EH (cell line): ENCODE measurements around the gene ANKS1B.
"Not testable (repeated sequence)": the region's sequence is repeated elsewhere in the genome, so short reads cannot be mapped to it uniquely, and the experiment has no call there.

ENCODE experiments used
- DNase-seq: peaks from one replicate; pipeline ENCODE4 v3.0.0-alpha.2; 2015; ENCODE audit warnings: low read depth

Gene ANKS1B

DNA sequence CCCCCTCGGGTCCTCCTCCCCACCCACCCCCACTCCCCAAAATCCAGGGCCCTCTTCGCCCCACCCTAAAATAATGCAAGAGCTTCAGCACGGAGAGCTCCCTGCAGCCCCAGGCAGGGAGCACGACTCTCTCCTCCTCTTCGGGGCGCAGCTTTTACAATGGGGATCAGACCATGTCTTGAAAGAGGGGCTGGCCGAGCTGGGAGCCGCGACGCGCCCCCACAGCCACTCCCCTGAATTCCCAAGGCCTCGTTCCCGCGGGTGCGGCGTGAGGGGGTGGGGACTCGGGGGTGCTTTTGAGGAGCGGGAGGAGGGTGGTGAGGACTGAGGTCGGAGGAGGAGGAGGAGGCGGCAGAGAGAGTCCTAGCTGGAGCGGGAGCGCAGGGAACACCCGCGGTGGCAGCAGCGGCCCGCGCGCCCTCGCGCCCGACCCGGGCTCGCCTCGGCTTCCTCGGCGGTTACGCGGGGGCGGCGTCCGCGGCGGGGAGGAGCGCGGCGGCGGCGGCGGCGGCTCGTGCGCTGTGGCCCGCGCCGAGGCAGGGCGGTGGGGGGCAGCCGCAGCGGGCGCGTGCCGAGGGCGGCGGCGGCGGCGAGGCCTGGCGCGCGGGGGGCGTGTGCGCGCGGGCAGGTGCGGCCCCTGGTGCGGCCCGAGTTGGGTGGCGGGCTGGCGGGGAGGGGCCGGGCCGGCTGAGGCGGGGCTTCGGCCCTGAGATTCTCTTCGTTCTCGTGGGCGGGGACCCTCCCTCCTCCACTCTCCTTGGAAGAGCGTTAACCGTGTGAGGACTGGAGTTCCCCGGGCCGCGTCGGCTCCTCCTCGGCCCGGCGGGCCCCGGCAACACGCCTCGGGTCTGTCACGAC lies at the start of gene ANKS1B:
Gene ANKS1B, minus strand, starts transcription at position 666 of the 858 bp plus-strand sequence. CDS start 699 bp downstream, outside the sequence.
- peak; percentile 47 for DNase-seq

DNA sequence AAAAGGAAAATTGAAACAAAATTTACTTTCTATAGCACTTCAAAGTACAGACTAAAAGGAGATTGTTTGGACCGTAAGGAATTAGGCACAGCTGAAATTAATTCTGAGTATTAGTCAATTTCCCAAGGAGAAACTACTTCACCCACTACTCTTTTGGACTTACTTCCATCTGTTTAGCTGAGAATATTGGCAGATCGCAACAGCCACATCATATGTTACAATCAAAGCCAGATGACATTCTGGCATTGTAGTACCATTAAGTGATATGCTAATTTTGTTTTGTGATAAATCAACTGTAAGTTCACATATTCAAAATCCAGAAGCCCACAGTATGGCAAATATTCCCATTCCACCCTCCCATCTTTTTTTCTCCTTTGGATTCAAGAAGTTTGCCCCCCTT lies 47.1 kb upstream of the ANKS1B start:
- no peak for DNase-seq

DNA sequence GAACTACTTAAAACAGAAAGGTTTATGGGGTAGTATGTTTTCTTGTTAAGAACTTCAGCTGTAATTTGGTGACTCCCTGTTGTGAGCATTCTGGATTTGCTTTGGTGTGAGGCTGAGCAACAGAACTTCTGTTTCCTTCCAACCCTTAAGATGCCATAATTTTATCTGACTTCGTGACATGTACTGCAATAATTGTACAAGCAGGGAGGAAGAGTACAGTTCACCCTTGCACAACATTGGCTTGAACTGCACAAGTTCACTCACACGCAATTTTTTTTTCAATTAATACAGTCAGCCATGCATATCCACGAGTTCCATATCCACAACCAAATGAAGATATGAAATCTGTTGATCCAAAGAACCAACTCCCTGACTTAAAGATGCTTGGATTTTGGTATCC lies 42.9 kb upstream of the ANKS1B start:
- no peak for DNase-seq

DNA sequence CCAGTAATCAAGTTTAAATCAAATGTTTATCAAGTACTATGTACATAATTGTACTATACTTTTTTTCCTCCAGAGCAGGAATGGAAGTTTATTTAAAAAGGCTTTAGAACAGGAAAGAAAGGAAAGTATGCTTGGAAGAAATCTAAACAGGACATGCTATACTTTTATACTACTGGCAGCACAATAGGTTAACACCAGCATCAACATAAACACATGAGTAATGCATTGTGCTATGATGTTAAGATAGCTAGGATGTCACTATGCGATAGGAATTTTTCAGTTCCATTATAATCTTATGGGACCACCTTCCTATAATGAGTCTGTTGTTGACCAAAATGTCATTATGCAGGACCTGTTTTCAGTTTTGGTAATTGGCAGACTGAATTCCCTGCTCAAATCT lies 41.5 kb upstream of the ANKS1B start:
- peak; percentile 17 for DNase-seq

DNA sequence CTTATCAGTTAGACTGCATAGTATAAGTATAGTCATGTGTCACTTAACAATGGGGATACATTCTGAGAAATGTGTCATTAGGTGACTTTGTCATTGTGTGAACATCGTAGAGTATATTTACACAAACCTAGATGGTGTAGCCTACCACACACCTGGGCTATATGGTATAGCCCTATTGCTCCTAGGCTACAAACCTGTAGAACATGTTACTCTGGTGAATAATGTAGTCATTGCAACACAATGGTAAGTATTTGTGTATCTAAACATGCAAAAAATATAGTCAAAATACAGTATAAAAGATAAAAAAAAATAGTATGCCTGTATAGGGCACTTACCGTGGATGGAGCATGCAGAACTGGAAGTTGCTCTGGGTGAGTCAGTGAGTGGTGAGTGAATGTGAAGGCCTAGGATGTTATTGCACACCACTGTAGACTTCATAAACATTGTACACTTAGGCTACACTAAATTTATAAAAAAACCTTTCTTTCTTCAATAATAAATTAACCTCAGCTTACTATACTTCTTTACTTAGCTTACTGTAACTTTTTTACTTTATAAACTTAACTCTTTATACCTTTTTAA lies 40.3 kb upstream of the ANKS1B start:
- no peak for DNase-seq

DNA sequence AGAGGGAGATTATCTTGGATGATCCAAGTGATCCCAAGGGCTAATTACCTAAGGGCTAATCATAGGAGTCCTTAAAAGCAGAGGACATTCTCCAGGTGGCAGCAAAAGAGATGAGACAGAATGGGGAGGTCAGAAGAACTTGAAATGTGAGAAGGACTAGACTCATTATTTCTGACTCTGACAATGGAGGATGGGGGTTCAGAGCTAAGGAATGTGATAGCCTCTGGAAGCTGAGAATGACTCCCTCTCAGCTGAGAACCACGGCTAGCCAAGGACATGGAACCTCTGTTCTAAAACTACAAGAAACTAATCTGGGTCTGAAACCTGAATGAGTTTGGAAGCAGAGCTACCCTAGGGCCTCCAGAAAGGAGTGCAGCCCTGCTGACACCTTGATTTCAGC lies 35.6 kb upstream of the ANKS1B start:
- peak; percentile 35 for DNase-seq

DNA sequence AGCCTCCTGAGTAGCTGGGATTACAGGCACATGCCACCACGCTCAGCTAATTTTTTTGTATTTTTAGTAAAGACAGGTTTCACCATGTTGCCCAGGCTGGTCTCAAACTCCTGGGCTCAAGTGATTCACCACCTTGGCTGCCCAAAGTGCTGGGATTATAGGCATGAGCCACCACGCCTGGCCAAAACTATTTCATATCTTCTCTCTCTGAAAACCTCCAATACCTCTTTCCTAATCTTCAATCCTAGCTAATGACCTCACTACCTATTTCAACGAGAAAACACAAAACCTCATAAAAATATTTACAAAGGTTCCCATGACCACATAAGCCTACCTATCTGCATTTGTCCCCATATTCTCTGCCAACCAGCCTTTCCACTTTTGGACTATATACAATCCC lies 32.3 kb upstream of the ANKS1B start:
- no peak for DNase-seq

DNA sequence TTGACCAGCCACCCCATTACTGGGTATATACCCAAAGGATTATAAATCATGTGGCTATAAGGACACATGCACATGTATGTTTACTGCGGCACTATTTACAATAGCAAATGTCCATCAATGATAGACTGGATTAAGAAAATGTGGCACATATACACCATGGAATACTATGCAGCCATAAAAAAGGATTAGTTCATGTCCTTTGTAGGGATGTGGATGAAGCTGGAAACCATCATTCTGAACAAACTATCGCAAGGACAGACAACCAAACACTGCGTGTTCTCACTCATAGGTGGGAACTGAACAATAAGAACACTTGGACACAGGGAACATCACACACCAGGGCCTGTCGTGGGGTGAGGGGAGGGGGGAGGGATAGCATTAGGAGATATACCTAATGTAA lies 31.6 kb upstream of the ANKS1B start:
- not testable (repeated sequence) for DNase-seq

DNA sequence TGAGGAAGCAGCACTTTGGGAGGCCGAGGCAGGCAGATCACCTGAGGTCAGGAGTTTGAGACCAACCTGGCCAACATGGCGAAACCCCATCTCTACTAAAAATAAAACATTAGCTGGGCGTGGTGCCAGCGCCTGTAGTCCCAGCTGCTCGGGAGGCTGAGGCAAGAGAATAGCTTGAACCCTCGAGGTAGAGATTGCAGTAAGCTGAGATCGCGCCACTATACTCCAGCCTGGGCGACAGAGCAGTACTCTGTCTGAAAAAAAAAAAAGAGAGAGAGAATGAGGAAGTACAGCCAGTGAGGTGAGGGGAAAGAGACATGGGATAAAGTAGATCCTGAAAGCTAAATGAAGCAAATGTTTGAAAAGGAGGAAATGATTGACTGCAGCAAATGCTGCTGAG lies 21.1 kb upstream of the ANKS1B start:
- not testable (repeated sequence) for DNase-seq

DNA sequence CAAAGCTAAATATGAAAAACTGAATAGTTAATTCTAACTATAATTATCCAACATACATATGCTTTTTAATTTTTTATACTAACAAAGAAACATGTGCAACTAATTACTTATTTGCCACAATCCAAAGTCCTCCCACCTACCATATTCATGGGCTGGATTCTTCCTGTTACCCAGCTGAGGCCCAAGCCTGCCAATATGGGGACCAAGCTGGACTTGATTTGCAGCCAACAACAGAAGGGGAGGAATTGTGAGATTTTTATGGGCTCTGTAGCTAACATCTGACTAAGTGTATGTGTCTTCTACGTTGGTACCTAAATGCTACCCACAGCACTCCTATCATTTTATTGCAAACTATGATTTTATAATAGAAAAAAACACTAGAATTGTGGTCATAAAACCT lies 13.1 kb upstream of the ANKS1B start:
- no peak for DNase-seq

DNA sequence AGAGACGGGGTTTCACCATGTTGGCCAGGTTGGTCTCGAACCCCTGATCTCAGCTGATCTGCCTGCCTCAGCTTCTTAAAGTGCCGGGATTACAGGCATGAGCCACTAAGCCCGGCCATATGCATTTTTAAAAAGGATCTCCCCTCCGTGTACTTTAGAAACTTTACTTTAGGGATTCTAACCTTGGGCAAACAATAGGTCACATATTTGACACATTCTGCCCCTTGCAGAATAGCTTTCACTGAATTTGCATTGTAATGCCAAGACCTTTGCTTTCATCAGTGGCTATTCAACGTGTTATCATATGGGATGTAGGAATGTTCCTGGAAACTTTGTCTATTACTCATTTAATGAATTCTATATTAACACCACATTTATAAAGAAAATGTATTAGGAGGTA lies 11.4 kb upstream of the ANKS1B start:
- DNase-seq, result no peak

DNA sequence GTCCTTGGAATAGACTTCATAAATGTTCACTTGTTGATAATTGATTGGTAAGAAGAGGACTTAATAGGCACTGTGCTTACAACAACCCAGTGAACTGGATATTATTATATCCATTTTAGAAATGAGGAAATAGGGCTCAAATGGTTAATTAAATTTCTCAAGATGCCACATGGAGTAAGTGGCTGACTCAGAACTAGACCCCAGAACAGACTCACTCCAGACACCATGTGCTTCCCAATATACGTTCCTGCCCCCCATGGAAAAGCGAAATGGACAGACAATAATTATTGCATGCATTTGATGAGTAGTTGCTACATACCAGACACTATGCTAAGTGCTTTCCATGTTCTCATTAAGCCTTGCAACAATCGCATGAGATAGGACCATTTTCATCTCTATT lies 895 bp upstream of the ANKS1B start:
- DNase-seq, result no peak

DNA sequence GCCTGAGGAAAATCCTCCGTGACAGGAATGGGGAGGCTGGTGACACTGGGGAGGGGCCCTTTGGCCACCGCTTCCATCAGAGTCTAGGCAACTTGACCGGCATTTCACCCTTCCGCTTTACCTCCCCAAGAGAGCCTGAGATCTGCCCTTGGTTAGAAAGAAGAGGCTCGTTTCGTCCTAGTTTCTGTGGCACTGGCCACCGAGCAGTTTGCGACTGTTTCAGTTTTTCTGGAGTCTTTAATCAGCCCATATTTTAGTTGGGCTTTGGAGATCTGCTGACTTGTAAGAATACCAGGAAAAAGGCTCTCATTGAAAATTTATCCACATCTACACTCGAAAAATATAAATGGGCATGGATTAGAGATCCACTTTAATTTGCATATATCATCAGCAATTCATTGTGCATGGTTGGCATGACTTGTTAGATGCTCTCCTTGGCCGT lies 414 bp upstream of the ANKS1B start:
- DNase-seq, result no peak

DNA sequence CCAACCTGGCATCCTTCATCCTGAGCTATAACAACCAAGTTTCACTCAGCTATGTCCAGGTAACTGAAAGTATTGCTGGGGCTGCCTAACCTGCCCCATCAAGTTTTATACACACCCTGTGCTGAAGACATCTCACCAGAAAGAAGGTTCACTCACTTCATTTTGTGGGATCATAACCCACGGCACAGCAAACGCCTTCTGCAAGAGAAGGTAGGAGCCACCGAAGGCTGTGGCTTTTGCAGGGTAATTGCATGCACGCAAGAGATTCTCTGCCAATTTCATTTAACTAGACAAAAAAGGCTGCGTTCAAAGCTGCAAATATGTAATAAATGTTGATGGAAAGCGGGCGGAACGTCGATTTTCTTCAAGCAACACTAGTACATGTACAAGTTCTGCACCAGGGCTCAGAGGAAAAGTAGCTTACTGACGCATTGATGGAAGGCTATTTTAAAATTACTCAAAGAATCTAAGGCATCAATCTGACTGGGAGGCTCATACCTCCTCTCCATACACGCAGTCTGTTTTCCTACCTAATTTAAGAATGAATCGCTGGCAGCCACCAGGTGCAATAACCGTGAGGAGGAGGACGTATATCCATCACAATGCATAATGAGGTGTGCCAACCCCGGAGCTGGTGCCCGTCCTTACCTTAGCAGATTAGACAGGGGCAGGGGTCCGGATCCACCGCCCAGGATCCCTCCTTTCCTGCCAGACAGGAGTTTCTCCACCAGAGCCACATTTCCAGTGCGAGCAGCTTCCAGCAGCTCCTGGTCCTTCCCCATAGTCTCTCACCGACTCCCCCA lies 1.1 kb downstream of the ANKS1B start:
- DNase-seq, result no peak

DNA sequence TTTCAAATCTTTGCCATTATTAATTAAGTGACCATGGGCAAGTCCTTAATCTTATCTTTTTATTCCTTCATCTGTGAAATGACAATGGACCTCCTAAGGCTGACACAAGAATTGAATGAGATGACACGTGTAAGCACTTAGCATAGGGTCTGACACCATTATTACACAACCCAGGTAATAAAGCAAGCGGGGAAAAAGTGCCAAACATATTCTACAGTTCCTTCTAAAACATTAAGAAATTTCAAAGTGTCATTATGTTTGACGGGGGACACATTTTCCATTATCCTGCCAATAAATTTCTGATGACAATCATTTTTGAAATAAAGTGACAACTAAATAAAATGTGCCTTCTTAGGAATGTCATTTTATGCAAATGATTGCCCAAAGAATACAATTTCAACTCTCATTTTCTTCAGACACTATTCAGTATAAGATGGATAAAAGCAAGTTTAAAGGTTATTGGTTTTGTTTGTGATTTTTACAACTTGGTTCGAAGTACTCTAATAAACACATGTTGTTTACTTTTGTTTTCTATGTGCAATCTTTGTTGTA lies 3.0 kb downstream of the ANKS1B start:
- no peak for DNase-seq

DNA sequence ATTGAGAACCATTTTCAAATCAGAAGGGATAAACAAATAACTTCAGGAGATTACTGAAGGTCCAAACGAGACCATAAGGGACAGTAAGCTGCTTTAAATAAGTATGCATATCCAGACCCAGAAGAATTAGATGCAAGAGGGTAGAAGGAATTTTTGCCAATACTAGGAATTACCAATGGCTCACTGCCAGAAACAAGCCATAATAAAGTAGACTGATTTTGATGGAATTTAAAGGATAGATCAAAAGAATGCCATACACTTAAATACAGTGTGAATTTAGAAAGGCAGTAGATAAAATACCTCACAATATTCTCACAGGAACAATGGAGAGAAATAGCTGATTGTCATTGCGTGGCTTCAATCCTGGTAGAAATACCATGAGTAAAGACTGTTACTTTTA lies 5.3 kb downstream of the ANKS1B start:
- DNase-seq, result no peak

DNA sequence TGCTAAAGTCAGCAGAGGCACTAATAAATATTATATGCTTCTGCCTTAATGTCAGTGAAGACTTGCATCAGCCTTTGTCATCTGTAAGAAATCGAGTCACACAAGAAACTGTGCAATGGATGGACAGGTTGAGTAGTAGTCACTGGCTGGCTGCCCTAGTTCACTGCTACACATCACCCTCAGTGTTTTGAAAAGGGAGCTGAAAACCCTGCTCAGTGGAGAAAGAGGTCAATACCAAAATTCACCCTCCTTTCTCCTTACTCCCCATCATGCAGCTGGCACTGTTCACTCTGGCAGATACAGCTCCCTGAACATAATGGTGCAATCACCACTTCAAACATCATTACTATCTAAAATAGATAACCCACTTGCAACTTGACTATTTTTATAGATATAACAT lies 6.6 kb downstream of the ANKS1B start:
- no peak for DNase-seq

DNA sequence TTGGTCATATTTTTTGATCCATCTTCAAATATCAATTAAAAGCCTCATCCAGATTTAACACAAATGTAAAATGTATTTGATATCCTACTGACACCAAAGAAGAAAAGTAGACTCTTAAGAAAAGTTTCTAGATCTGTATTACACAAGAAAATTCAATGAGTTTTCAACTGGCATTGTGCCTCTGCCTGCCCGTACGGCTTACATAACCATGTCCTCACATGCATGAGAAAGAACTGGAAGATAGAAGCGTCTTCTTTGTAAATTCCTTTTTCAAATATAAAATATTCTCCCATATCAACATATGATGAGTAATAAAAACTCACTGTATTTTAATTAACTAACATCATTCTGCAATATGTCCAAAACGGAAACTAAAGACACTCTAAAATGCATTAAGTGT lies 7.2 kb downstream of the ANKS1B start:
- DNase-seq, result no peak

DNA sequence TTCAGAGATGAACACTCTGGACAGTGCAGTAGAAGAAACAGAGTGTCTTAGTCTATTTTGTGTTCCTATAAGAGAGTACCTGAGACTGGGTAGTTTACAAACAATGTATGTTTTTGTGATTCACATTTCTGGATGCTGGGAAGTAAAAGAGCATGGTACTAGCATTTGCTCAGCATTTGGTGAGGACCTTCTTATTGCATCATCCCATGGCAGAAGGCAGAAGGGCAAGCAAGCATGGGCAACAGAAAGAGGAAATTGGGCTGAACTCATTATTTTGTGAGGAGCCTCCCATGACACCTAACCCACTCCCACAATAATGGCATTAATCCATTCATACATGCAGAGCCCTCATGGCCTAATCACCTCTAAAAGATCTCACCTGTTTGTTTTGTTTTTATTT lies 8.0 kb downstream of the ANKS1B start:
- DNase-seq, result no peak

DNA sequence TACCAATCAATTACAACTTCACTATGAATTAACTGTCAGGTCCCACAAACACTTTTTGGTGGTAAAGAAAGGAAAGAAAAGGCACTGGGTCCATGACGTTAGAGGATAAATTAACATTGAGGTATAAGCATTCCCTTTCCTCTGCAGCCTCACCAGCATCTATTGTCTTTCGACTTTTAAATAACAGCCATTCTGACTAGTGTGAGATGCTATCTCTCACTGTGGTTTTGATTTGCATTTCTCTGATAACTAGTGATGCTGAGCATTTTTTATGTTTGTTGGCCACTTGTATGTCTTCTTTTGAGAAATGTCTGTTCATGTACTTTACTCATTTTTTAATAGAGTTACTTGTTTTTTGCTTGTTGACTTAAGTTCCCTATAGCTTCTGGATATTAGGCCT lies 9.4 kb downstream of the ANKS1B start:
- DNase-seq, result no peak

DNA sequence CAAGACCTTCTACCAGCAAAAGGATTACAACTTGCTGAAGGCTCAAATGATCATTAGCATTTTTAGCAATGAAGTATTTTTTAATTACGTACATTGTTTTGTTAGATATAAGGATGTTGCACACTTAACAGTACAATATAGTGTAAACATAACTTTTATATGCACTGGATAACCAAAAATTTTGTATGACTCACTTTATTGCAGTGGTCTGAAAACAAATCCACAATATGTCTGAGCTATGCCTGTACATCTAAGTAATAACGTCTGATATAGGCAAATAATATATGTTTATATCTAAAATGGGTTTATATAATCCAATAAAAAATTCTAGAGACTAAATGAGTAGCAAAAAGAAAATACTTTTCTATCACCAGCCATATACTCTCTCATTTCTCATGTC lies 10.6 kb downstream of the ANKS1B start:
- DNase-seq, result no peak

DNA sequence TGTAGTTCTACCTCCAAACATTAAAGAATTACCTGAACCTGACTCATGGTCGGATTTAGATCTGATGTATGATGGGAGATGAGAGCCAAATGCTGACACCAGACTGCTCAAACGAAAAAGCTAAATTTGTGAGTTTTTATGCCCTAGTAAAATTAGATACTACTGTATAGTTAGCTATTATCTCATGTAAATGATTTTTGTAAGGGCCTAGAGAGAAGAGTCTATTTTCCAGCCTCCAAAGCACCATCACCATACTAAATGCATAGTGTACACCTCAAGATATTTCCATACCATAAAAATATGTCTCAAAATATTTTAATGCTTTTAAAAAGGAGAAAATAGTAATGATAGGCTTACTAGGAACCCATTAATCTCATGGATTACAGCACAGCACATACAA lies 18.3 kb downstream of the ANKS1B start:
- DNase-seq, result no peak

DNA sequence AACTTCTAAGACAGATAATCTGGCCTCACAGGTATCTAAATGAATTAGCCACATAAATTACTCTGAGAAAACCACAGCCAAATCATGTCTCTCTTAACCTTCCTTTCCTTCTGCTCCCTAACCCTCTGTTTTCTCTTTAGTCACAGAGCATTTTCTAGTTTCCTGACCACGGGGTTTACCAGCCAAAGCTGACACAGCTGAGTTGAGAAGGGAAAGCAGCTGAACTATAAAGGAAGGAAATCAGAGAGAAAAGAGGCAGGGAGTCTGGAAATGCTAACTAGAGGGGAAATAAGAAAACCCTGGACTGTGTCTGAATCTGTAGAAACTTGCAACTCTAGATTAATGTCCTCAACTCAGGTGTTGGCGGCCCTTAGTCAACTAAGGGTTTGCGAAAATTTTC lies 24.4 kb downstream of the ANKS1B start:
- DNase-seq, result no peak
